WERI-Rb-1 (cell line): ENCODE measurements around the gene TTC33.

Source experiments
- DNase-seq: peaks from one replicate; pipeline ENCODE4 v3.0.0-alpha.2; 2020
- H3K27ac ChIP-seq: fragments of 250-450 bp; sonication (Bioruptor Pico); 2 replicates; pipeline ENCODE4 v1.5.1; 2020; ENCODE audit warnings: mild to moderate bottlenecking, moderate library complexity
- H3K27me3 ChIP-seq: fragments of 250-450 bp; sonication (Bioruptor Pico); 2 replicates; pipeline ENCODE4 v1.5.1; 2021; ENCODE audit warnings: mild to moderate bottlenecking, low read depth, moderate library complexity; ENCODE audit not compliant: insufficient read depth, severe bottlenecking
- H3K36me3 ChIP-seq: fragments of 250-450 bp; sonication (Bioruptor Pico); 2 replicates; pipeline ENCODE4 v1.5.1; 2020; ENCODE audit warnings: mild to moderate bottlenecking, moderate library complexity
- H3K4me3 ChIP-seq: 2 replicates; pipeline ENCODE4 v1.5.1; 2011; ENCODE audit warnings: low read depth, mild to moderate bottlenecking, control low read depth, low read length
- H3K9me3 ChIP-seq: fragments of 250-450 bp; sonication (Bioruptor Pico); 2 replicates; pipeline ENCODE4 v1.5.1; 2021; ENCODE audit warnings: mild to moderate bottlenecking, moderate library complexity; ENCODE audit not compliant: severe bottlenecking
- TF ChIP-seq, protein P1 (sequence below): IDR thresholded peaks from 2 replicates; pipeline ENCODE4 v1.5.1; 2011; ENCODE audit warnings: low read depth, mild to moderate bottlenecking, control low read depth, inconsistent platforms, low read length

The TTC33 gene

DNA sequence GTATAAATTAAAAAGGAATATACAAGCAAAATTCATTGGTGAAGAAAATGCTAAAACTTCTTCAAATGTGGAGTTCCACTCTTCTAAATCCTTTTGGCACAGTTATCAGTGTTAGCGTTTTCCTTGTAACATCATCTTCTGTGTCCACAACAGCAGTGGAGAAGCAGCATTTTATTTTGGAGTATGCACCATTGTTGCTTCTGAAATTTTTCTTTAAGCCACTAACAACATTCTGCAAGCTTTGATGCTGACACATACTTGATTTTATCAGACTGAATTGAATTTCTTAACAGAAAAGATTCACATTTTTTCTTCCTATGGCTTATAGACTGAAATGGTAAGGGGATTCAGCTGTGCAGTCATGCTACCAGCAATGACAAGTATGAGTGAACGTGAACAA lies 136.8 kb downstream of the TTC33 start:
- H3K27ac ChIP-seq: no peak overlapping the region
- no peak overlapping the region for H3K4me3 ChIP-seq
- no peaks in the 10 kb centered on the region for H3K36me3 ChIP-seq
- no peak for DNase-seq
- H3K9me3 ChIP-seq: no peaks in the 10 kb centered on the region
- H3K27me3 ChIP-seq: no peaks in the 10 kb centered on the region
- TF ChIP-seq, protein P1, sequence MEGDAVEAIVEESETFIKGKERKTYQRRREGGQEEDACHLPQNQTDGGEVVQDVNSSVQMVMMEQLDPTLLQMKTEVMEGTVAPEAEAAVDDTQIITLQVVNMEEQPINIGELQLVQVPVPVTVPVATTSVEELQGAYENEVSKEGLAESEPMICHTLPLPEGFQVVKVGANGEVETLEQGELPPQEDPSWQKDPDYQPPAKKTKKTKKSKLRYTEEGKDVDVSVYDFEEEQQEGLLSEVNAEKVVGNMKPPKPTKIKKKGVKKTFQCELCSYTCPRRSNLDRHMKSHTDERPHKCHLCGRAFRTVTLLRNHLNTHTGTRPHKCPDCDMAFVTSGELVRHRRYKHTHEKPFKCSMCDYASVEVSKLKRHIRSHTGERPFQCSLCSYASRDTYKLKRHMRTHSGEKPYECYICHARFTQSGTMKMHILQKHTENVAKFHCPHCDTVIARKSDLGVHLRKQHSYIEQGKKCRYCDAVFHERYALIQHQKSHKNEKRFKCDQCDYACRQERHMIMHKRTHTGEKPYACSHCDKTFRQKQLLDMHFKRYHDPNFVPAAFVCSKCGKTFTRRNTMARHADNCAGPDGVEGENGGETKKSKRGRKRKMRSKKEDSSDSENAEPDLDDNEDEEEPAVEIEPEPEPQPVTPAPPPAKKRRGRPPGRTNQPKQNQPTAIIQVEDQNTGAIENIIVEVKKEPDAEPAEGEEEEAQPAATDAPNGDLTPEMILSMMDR: no peak

DNA sequence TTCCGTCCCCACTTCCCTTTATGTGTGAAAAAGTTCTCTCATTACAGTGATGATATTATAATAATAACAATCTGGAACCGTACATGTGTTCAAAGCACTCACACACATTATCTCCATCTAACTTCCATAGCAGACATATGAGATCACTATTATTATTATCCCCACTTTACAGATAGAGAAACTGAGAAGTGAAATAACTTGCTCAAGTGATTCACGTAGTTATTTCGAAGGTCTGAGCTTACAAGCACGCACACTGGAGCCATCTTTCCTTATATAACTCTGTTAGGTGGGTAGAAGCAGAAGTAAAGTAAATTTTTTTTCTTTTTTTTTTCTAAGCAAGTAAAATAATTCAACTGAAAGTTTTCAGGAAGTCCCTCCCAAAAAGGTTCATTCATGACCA lies 139.0 kb downstream of the TTC33 start:
- TF ChIP-seq, protein P1: no peak
- H3K9me3 ChIP-seq: no peaks in the 10 kb centered on the region

DNA sequence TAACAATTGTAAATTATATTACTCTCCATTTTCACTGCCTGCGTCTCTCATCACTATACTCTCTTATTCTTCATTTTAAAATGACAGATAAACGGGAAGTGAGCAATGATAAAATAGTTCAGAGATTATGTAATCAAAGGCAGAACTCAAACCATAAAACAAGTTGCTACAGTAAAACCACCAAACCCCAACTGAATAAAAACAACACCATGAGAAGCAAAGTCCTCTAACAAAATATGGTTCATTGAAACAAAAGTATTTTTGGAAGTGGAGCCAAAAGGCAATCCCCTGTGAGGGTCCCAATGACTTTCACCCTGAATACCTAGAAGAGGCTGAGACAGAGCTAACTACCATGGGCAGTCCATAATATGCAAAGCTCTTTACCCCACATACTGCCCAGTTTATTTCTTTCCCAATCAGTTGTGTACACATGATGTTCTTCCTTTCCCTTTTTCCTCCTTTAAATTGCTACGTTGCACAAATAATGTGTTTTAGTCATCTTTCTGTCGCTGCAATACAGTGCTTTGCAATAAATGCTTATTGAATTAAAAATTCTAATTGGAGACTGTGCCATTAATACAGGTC lies 140.1 kb downstream of the TTC33 start:
- TF ChIP-seq, protein P1: no peak
- Histone ChIP-seq H3K27me3 (no peaks in the 10 kb centered on the region), H3K36me3 (no peaks in the 10 kb centered on the region), H3K9me3 (no peaks in the 10 kb centered on the region), H3K27ac (no peak overlapping the region), H3K4me3 (no peak overlapping the region)
- DNase-seq: no peak

More for the DNA sequence above, 139.0 kb downstream of the TTC33 start:
- Histone ChIP-seq H3K27me3 (no peaks in the 10 kb centered on the region), H3K4me3 (no peak overlapping the region), H3K27ac (no peak overlapping the region), H3K36me3 (no peaks in the 10 kb centered on the region)
- DNase-seq: no peak

DNA sequence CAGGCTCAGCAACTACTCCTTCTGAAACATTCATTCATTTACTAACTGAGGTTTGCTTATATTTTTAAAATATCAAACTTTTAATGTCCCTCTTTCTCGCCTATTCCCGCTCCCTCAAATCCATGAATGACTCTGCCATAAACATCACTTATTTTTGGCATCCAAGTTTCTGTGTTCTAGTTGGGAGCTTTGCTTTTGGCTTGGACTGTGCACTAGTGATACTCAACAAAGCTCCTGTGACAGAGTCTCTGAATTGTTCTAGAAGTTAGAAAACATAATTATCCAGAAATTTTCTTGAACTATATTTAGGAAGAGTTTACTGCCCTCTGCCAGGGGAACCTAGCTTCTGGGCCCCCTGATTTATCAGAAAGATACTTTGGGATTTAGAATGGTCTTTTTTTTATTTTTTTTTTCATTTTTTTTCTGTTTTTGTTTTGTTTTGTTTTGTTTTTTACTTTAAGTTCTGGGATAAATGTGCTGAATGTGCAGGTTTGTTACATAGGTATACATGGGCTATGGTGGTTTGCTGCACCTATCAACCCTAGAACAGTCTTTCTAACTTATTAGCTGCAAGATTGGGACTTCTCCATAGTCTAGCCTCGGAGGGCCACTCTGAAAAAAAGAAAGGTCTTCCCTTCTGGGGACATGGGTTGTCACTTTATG lies 140.7 kb downstream of the TTC33 start:
- H3K27ac ChIP-seq: no peak overlapping the region
- H3K27me3 ChIP-seq: no peaks in the 10 kb centered on the region
- no peak overlapping the region for H3K4me3 ChIP-seq
- H3K36me3 ChIP-seq: no peaks in the 10 kb centered on the region
- TF ChIP-seq, protein P1: no peak
- no peaks in the 10 kb centered on the region for H3K9me3 ChIP-seq
- DNase-seq: no peak

DNA sequence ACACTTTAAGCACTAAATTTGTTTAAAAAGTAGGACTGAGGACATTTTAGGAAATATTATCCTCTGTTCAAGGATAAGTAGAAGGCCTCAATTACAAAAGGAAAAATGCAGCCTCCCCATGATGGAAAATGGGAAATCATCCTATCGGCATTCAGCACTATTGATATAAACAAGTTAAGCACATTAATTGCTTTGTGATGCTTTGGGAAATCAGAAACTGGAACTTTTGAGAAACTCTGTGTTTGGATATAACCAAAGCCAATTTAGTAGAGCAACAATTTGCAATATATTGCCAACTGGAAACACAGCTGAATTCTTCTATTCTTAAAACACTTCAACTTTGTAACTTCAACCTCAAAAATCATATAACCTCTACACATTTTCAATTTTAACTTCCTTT lies 141.3 kb downstream of the TTC33 start:
- H3K27me3 ChIP-seq: no peaks in the 10 kb centered on the region
- H3K27ac ChIP-seq: no peak overlapping the region
- H3K36me3 ChIP-seq: no peaks in the 10 kb centered on the region
- TF ChIP-seq, protein P1: no peak
- DNase-seq: no peak
- no peak overlapping the region for H3K4me3 ChIP-seq
- H3K9me3 ChIP-seq: no peaks in the 10 kb centered on the region

DNA sequence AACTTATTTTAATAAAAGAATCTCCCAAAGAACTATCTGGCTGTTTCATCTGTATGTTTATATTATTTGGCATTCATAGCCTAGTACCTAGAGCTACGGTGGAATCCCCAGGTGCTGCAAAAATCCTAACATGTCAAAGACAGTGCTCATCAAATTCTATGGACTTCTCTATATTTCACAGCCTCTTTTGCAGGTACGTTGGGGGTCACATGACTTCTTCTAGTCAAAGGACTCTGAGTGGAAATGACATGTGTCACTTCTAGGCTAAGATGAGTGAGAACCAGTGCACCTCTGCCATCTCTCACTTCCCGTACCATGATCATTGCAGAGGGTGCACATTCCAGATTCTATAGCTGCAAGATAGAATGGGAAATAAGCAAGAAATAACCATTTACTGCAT lies 148.6 kb downstream of the TTC33 start:
- TF ChIP-seq, protein P1: no peak
- Histone ChIP-seq H3K27ac (no peak overlapping the region), H3K4me3 (no peak overlapping the region), H3K36me3 (no peaks in the 10 kb centered on the region), H3K9me3 (no peaks in the 10 kb centered on the region), H3K27me3 (no peaks in the 10 kb centered on the region)
- no peak for DNase-seq
